Transverse colon (tissue), 3 donors: Measurements from ENCODE around the gene SPIRE2.

Source experiments
- EP300 ChIP-seq: sonication (generic); formaldehyde crosslinking; IDR thresholded peaks from one replicate; pipeline ENCODE4 v1.6.1; 2017; ENCODE audit warnings: antibody characterized with exemption, low read depth
- TF ChIP-seq, protein P1 (sequence below), 5 experiments: fragments of 200-600 bp in 3 of 5; fragments of 450-650 bp in 2 of 5; sonication (generic) in 3 of 5; IDR thresholded peaks; 1 replicate in 2 of 5; 2 replicates in 3 of 5; pipeline ENCODE4 v1.5.1; 2016 to 2017; ENCODE audit warnings: antibody characterized with exemption in 5 of 5, inconsistent platforms in 3 of 5, mild to moderate bottlenecking in 2 of 5, moderate library complexity in 1 of 5

DNA sequence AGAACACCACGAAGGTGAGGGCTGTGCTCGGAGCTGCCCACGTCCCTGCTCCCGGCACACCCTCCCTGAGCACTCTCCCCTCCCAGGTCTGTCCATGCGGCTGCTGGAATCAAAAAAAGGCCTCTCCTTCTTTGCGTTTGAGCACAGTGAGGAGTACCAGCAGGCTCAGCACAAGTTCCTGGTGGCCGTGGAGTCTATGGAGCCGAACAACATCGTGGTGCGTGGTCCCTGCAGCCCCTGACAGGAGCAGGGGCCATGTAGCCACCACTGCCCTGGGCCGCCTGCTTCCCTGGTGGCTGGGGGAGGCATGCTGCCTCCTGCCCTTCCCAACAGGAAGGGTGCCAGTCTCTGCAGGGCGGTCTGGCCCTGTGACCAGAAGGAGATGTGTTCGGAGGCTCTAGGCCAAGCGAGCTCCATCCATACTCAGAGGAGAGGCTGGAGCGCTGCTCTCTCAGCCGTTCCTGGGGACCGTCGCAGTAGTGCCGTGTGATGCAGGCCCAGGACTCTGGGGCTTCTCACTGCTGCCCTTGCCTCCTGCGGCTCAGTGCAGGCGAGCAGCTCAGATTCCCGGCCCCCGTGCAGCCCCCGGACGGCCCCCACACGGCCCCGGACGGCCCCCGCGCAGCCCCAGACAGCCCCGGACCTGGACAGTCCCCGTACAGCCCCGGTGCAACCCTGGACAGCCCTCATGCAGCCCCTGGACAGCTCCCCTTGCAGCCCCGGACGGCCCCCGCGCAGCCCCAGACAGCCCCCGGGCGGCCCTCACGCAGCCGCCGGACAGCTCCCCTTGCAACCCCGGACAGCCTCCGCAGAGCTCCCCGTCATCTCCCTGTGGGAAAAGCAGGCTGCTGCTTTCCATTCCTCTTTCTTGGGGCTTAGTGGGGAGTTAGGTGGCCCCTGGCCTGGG lies 65.6 kb downstream of the SPIRE2 start:
- no peak for TF ChIP-seq EP300
- TF ChIP-seq, protein P1, sequence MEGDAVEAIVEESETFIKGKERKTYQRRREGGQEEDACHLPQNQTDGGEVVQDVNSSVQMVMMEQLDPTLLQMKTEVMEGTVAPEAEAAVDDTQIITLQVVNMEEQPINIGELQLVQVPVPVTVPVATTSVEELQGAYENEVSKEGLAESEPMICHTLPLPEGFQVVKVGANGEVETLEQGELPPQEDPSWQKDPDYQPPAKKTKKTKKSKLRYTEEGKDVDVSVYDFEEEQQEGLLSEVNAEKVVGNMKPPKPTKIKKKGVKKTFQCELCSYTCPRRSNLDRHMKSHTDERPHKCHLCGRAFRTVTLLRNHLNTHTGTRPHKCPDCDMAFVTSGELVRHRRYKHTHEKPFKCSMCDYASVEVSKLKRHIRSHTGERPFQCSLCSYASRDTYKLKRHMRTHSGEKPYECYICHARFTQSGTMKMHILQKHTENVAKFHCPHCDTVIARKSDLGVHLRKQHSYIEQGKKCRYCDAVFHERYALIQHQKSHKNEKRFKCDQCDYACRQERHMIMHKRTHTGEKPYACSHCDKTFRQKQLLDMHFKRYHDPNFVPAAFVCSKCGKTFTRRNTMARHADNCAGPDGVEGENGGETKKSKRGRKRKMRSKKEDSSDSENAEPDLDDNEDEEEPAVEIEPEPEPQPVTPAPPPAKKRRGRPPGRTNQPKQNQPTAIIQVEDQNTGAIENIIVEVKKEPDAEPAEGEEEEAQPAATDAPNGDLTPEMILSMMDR (IDR thresholded peaks at IDR 0.05): no peak
